MCF 10A (cell line): Measurements from ENCODE around the gene PSME3IP1. TPM values are rescaled to one million over a fixed set of nuclear protein-coding genes. Genes with fewer than 3 reads are reported as not detected.

Experiments
- BruUV-seq: library from RNA; stranded (reverse); fragments of 400-500 nt; replicated peaks from 2 replicates; lab custom pipeline; 2021; lab: Mats Ljungman, UMichigan
- CTCF ChIA-PET: fragments of 300-600 bp; sonication (Branson Sonifier 250); formaldehyde crosslinking; extraction: SDS; loops from one replicate; lab custom pipeline; 2021; ENCODE audit warnings: antibody characterized with exemption, inconsistent platforms; lab: Yijun Ruan, JAX
- POLR2A ChIA-PET: fragments of 300-600, 350-650 bp; sonication (Branson Sonifier 250); formaldehyde crosslinking; extraction: SDS; loops from one replicate; lab custom pipeline; 2020; ENCODE audit warnings: antibody characterized with exemption, inconsistent platforms; lab: Yijun Ruan, JAX
- DNase-seq: peaks from one replicate; pipeline ENCODE4 v3.0.0-alpha.2; 2018; ENCODE audit not compliant: unreplicated experiment
- H3K27ac Mint-ChIP-seq: one replicate; pipeline ENCODE4 v1.8.0; 2022; ENCODE audit warnings: mild to moderate bottlenecking, low read depth, mixed read lengths; ENCODE audit not compliant: unreplicated experiment
- H3K27me3 Mint-ChIP-seq: one replicate; pipeline ENCODE4 v1.8.0; 2022; ENCODE audit warnings: mixed read lengths; ENCODE audit not compliant: insufficient read depth, unreplicated experiment
- H3K36me3 Mint-ChIP-seq: one replicate; pipeline ENCODE4 v1.8.0; 2022; ENCODE audit warnings: mild to moderate bottlenecking, moderate library complexity, mixed read lengths; ENCODE audit not compliant: insufficient read depth, unreplicated experiment
- H3K4me1 Mint-ChIP-seq: one replicate; pipeline ENCODE4 v1.8.0; 2022; ENCODE audit warnings: mixed read lengths; ENCODE audit not compliant: insufficient read depth, unreplicated experiment
- H3K4me3 Mint-ChIP-seq: one replicate; pipeline ENCODE4 v1.8.0; 2022; ENCODE audit warnings: mild to moderate bottlenecking, moderate library complexity, mixed read lengths; ENCODE audit not compliant: unreplicated experiment
- H3K9me3 Mint-ChIP-seq: one replicate; pipeline ENCODE4 v1.8.0; 2022; ENCODE audit warnings: mixed read lengths; ENCODE audit not compliant: unreplicated experiment
- intact Hi-C: fragments of 100-400 bp; cut with micrococcal nuclease; formaldehyde crosslinking; loops from 2 replicates; pipeline ENCODE4 v1.14.1; 2022
- total RNA-seq: library from RNA; stranded (reverse); gene quantifications from 2 replicates; pipeline ENCODE4 v1.2.3, GENCODE V29; 2022
- TF ChIP-seq, protein P1 (sequence below): fragments of 200-600 bp; IDR thresholded peaks from one replicate; pipeline ENCODE4 v1.8.0; 2022; ENCODE audit warnings: antibody characterized with exemption, mild to moderate bottlenecking; ENCODE audit not compliant: unreplicated experiment

Gene PSME3IP1
- total RNA-seq, 1 experiment from 2014 or later: 107 TPM

- H3K27me3 Mint-ChIP-seq: no peaks in the 10 kb centered on the region
- no peak overlapping the region for H3K27ac Mint-ChIP-seq
- no peak overlapping the region for H3K4me3 Mint-ChIP-seq
- peaks cover 20% of the 10 kb centered on the region for H3K36me3 Mint-ChIP-seq
- peaks cover 25% of the 10 kb centered on the region for H3K4me1 Mint-ChIP-seq
- BruUV-seq: no TSS peak
- POLR2A ChIA-PET: interaction anchor here (0.7 to 4.6 kb wide), 6 partner anchors 9 to 47 kb away, joined by 3 to 57 read pairs (median 7); partner anchors contain the start of genes PSME3IP1 and RSPRY1
- intact Hi-C loops: no loop called here
- TF ChIP-seq, protein P1, sequence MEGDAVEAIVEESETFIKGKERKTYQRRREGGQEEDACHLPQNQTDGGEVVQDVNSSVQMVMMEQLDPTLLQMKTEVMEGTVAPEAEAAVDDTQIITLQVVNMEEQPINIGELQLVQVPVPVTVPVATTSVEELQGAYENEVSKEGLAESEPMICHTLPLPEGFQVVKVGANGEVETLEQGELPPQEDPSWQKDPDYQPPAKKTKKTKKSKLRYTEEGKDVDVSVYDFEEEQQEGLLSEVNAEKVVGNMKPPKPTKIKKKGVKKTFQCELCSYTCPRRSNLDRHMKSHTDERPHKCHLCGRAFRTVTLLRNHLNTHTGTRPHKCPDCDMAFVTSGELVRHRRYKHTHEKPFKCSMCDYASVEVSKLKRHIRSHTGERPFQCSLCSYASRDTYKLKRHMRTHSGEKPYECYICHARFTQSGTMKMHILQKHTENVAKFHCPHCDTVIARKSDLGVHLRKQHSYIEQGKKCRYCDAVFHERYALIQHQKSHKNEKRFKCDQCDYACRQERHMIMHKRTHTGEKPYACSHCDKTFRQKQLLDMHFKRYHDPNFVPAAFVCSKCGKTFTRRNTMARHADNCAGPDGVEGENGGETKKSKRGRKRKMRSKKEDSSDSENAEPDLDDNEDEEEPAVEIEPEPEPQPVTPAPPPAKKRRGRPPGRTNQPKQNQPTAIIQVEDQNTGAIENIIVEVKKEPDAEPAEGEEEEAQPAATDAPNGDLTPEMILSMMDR: no peak
- no peaks in the 10 kb centered on the region for H3K9me3 Mint-ChIP-seq
- no peak for DNase-seq
- CTCF ChIA-PET: interaction anchor here (0.9 to 1.1 kb wide), 2 partner anchors 9 to 13 kb away, joined by 4 read pairs; no protein-coding TSS in a partner anchor
Measured at GRCh38 chr16:57196753-57197152, 10.9 kb upstream of the PSME3IP1 start.

DNA sequence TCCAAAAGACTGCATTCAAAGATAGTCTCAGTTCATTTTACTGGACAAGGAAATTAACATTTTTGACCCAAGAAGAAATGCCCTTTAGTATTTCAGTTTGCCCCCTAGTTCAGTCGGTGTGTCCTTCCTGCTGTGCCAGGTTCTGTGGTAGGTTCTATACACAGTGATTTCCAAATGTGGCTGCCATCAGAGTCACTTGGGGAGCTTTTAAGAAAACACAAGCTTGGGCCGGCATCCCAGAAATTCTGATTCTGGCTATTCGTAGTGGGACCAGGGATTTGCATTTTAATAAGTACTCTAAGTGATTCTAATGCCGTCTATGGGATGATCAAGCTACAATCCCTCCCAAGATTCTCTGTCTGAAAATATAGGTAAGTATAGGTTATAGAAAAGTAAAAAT, 10.4 kb upstream of the PSME3IP1 start:
- no peak for DNase-seq
- peaks cover 25% of the 10 kb centered on the region for H3K4me1 Mint-ChIP-seq
- H3K4me3 Mint-ChIP-seq: no peak overlapping the region
- H3K36me3 Mint-ChIP-seq: peaks cover 20% of the 10 kb centered on the region
- TF ChIP-seq, protein P1: no peak
- no TSS peak for BruUV-seq
- no peak overlapping the region for H3K27ac Mint-ChIP-seq
- H3K27me3 Mint-ChIP-seq: no peaks in the 10 kb centered on the region
- POLR2A ChIA-PET: interaction anchor here (0.6 to 4.6 kb wide), 4 partner anchors 9 to 59 kb away, joined by 3 to 57 read pairs (median 8); partner anchors contain the start of genes PSME3IP1 and RSPRY1
- H3K9me3 Mint-ChIP-seq: no peaks in the 10 kb centered on the region
- CTCF ChIA-PET: interaction anchor here (0.9 to 1.1 kb wide), 2 partner anchors 9 to 13 kb away, joined by 4 read pairs; no protein-coding TSS in a partner anchor
- intact Hi-C loops: no loop called here

- Mint-ChIP-seq H3K4me3 (peak overlapping the region; percentile 53), H3K4me1 (peaks cover 39% of the 10 kb centered on the region), H3K9me3 (no peaks in the 10 kb centered on the region), H3K36me3 (peaks cover 27% of the 10 kb centered on the region), H3K27me3 (no peaks in the 10 kb centered on the region), H3K27ac (peak overlapping the region; percentile 85)
- intact Hi-C loops: no loop called here
- TF ChIP-seq, protein P1: no peak
- no TSS peak for BruUV-seq
- peak; percentile 71 for DNase-seq
- ChIA-PET POLR2A (interaction anchor here (0.7 to 4.6 kb wide), 8 partner anchors 10 to 86 kb away, joined by 3 to 57 read pairs (median 4); partner anchors contain the start of genes PSME3IP1 and RSPRY1), CTCF (interaction anchor here (0.5 to 1.0 kb wide), 4 partner anchors 61 to 223 kb away, joined by 3 read pairs; no protein-coding TSS in a partner anchor)
Measured at GRCh38 chr16:57194512-57194911, 8.7 kb upstream of the PSME3IP1 start.

DNA sequence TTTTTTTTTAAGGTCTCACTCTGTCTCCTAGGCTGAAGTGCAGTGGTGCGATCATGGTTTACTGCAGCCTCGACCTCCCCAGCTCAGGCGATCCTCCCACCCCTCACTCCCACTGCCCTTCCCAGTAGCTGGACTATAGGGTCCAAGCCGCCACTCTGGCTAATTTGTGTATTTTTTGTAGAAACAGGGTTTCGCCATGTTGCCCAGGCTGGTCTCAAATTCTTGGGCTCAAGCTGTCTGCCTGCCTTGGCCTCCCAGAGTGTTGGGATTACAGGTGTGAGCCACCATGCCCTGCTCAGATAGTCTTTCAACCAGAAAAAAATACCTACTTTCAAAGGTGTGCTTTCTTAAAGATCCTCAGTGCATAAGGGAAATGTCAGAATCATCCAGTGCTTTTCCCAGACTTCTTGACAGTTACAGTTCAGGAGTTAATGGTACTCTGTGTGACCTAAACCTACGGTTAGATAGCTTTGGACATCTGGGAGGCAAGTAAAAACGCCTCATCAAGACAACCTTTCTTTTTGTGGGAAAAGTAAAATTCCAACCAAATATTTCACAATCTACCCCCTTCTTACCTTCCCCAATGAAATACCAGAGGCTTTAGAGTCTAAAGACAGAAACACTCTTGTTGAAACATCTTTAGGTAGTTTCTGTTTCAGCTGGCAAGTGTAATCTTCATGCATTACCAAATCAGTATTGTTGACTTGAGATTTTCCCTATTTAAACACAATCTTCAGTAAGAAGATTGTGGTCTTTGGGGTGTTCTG, 7.1 kb upstream of the PSME3IP1 start:
- intact Hi-C loops: no loop called here
- Mint-ChIP-seq H3K9me3 (no peaks in the 10 kb centered on the region), H3K4me1 (peaks cover 48% of the 10 kb centered on the region), H3K27me3 (no peaks in the 10 kb centered on the region), H3K27ac (peak overlapping the region; percentile 85), H3K36me3 (peaks cover 25% of the 10 kb centered on the region), H3K4me3 (peak overlapping the region; percentile 47)
- POLR2A ChIA-PET: interaction anchor here (0.8 to 4.6 kb wide), 9 partner anchors 8 to 254 kb away, joined by 3 to 57 read pairs (median 3); partner anchors contain the start of genes ARL2BP, CIAPIN1, COQ9 and PSME3IP1
- DNase-seq: peak; percentile 44
- CTCF ChIA-PET: interaction anchor here (0.6 to 1.0 kb wide), 3 partner anchors 85 to 1546 kb away, joined by 3 to 5 read pairs (median 3); no protein-coding TSS in a partner anchor
- TF ChIP-seq, protein P1: no peak
- no TSS peak for BruUV-seq
